Measurements from ENCODE around the gene CCNK. TPM values are rescaled to one million over a fixed set of nuclear protein-coding genes. Genes with fewer than 3 reads are reported as not detected.

The CCNK gene
- total RNA-seq, 2 experiments from 2014 or later: 140 to 151 TPM

GRCh38 chr14:99479906-99480869, 1.0 kb upstream of the CCNK start, which contains the start of gene SETD3:
SETD3 (minus strand) TSS chr14:99480859; CDS start chr14:99465805, 15,054 bp downstream.
- Mint-ChIP-seq H3K27me3 (no peaks in the 10 kb centered on the region), H3K4me1 (ENCODE audit: low read depth) (peaks cover 73% of the 10 kb centered on the region), H3K27ac (peak within 1 kb of the TSS; percentile 94), H3K9me3 (no peaks in the 10 kb centered on the region), H3K4me3 (peak within 1 kb of the TSS; percentile 97), H3K36me3 (ENCODE audit: low read depth) (peaks cover 25% of the 10 kb centered on the region)
- CTCF ChIA-PET: interaction anchor here (1.3 kb wide), 1 partner anchor 898 kb away, joined by 3 read pairs; no protein-coding TSS in a partner anchor
- POLR2A ChIA-PET: interaction anchor here (0.6 to 2.5 kb wide), 23 partner anchors 11 to 1337 kb away, joined by 3 to 66 read pairs (median 4); partner anchors contain the start of genes BCL11B, CCDC85C, CYP46A1 and EVL
- Histone ChIP-seq H3K4me1 (ENCODE audit: insufficient read depth, low read length) (peaks cover 27% of the 10 kb centered on the region), H3K27me3 (ENCODE audit: control insufficient read depth in 1 of 2, insufficient read depth in 2 of 2, low read length in 2 of 2) (no peaks in the 10 kb centered on the region), H3K27ac (ENCODE audit: low read depth in 1 of 2, low read length in 2 of 2) (peak within 1 kb of the TSS; percentile 90 to 96), H3K4me3 (ENCODE audit: low read length) (peak within 1 kb of the TSS; percentile 96), H3K36me3 (ENCODE audit: insufficient read depth, low read length) (no peaks in the 10 kb centered on the region), H3K9me3 (ENCODE audit: control insufficient read depth in 1 of 2, insufficient read depth in 1 of 2, low read length in 2 of 2) (no peaks in the 10 kb centered on the region)
- peak in 13 of 14 experiments; percentile 2 to 64 (median 13) for DNase-seq
- ATAC-seq (ENCODE audit: poor library complexity): no peak
- intact Hi-C loops (cut with DNase I, micrococcal nuclease): loop anchor here (2.0 to 10.0 kb wide), 5 partner anchors 122 to 757 kb away; partner anchors contain the start of genes CCDC85C (in 2 of the 2) and YY1 (in 1 of the 2)
- TF ChIP-seq, protein P1, sequence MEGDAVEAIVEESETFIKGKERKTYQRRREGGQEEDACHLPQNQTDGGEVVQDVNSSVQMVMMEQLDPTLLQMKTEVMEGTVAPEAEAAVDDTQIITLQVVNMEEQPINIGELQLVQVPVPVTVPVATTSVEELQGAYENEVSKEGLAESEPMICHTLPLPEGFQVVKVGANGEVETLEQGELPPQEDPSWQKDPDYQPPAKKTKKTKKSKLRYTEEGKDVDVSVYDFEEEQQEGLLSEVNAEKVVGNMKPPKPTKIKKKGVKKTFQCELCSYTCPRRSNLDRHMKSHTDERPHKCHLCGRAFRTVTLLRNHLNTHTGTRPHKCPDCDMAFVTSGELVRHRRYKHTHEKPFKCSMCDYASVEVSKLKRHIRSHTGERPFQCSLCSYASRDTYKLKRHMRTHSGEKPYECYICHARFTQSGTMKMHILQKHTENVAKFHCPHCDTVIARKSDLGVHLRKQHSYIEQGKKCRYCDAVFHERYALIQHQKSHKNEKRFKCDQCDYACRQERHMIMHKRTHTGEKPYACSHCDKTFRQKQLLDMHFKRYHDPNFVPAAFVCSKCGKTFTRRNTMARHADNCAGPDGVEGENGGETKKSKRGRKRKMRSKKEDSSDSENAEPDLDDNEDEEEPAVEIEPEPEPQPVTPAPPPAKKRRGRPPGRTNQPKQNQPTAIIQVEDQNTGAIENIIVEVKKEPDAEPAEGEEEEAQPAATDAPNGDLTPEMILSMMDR (IDR thresholded peaks at IDR 0.05): no peak

DNA sequence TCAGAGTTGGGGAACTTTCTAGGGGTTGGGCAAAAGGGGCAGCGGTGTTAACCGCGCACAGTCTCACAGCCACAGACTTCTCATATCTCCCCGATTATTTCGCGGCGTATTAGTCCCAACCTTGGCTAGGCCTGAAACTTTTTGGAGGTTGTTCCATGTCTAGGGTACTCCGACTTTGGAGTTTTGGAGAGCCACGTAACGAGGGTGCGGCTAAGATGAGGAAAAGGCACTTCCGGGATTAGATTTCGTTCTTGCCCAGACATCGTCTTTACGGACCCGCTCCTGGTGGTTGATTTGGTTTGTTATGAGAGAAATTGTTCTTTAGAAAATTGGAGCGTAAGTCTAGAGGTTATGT, 513 bp downstream of the CCNK start:
- Histone ChIP-seq H3K4me3 (ENCODE audit: low read length) (peak overlapping the region; percentile 96), H3K36me3 (ENCODE audit: insufficient read depth, low read length) (no peaks in the 10 kb centered on the region), H3K9me3 (ENCODE audit: control insufficient read depth in 1 of 2, insufficient read depth in 1 of 2, low read length in 2 of 2) (no peaks in the 10 kb centered on the region), H3K27ac (ENCODE audit: low read depth in 1 of 2, low read length in 2 of 2) (peak overlapping the region; percentile 90 to 96), H3K4me1 (ENCODE audit: insufficient read depth, low read length) (peaks cover 29% of the 10 kb centered on the region), H3K27me3 (ENCODE audit: control insufficient read depth in 1 of 2, insufficient read depth in 2 of 2, low read length in 2 of 2) (no peaks in the 10 kb centered on the region)
- ChIA-PET CTCF (interaction anchor here (1.4 kb wide), 1 partner anchor 201 kb away, joined by 4 read pairs; no protein-coding TSS in a partner anchor), POLR2A (interaction anchor here (1.0 to 2.5 kb wide), 16 partner anchors 12 to 756 kb away, joined by 3 to 66 read pairs (median 4); partner anchors contain the start of genes BCL11B, CCDC85C, CYP46A1 and EVL)
- peak overlapping the region; percentile 92 for H3K4me3 Mint-ChIP-seq
- H3K27ac Mint-ChIP-seq: peak overlapping the region; percentile 94
- intact Hi-C loops (cut with DNase I, micrococcal nuclease): loop anchor here (2.0 to 10.0 kb wide), 5 partner anchors 121 to 756 kb away; partner anchors contain the start of genes CCDC85C (in 2 of the 2) and YY1 (in 1 of the 2)
- ATAC-seq (ENCODE audit: poor library complexity) (no peak), DNase-seq (peak in 6 of 14 experiments; percentile 1 to 66 (median 28))
- peaks cover 79% of the 10 kb centered on the region for H3K4me1 Mint-ChIP-seq (ENCODE audit: low read depth)
- H3K9me3 Mint-ChIP-seq: no peaks in the 10 kb centered on the region
- H3K36me3 Mint-ChIP-seq (ENCODE audit: low read depth): peaks cover 20% of the 10 kb centered on the region
- no peaks in the 10 kb centered on the region for H3K27me3 Mint-ChIP-seq
- TF ChIP-seq, protein P1 (IDR thresholded peaks at IDR 0.05): no peak

- Histone ChIP-seq H3K27ac (ENCODE audit: low read depth in 1 of 2, low read length in 2 of 2) (no peak overlapping the region), H3K27me3 (ENCODE audit: control insufficient read depth in 1 of 2, insufficient read depth in 2 of 2, low read length in 2 of 2) (no peaks in the 10 kb centered on the region), H3K4me3 (ENCODE audit: low read length) (no peak overlapping the region), H3K36me3 (ENCODE audit: insufficient read depth, low read length) (no peaks in the 10 kb centered on the region), H3K9me3 (ENCODE audit: control insufficient read depth in 1 of 2, insufficient read depth in 1 of 2, low read length in 2 of 2) (no peaks in the 10 kb centered on the region), H3K4me1 (ENCODE audit: insufficient read depth, low read length) (peaks cover 22% of the 10 kb centered on the region)
- CTCF ChIA-PET: no interaction called here
- H3K36me3 Mint-ChIP-seq (ENCODE audit: low read depth): peaks cover 20% of the 10 kb centered on the region
- peak overlapping the region; percentile 50 for H3K4me3 Mint-ChIP-seq
- no peak overlapping the region for H3K27ac Mint-ChIP-seq
- no peaks in the 10 kb centered on the region for H3K27me3 Mint-ChIP-seq
- intact Hi-C loops (cut with DNase I, micrococcal nuclease): loop anchor here (5.0 to 10.0 kb wide), 3 partner anchors 118 to 753 kb away; partner anchors contain the start of genes CCDC85C (in 1 of the 2) and YY1 (in 1 of the 2)
- TF ChIP-seq, protein P1 (IDR thresholded peaks at IDR 0.05): no peak
- no peaks in the 10 kb centered on the region for H3K9me3 Mint-ChIP-seq
- POLR2A ChIA-PET: no interaction called here
- no peak for ATAC-seq (ENCODE audit: poor library complexity)
- H3K4me1 Mint-ChIP-seq (ENCODE audit: low read depth): peaks cover 85% of the 10 kb centered on the region
- no peak for DNase-seq
Observed at GRCh38 chr14:99484106-99484505, 2.9 kb downstream of the CCNK start.

Measured in CD4-positive, alpha-beta T cell (primary cell).